GM20431 (cell line): ENCODE data around the gene ACSM3.

ENCODE experiments used
- in situ Hi-C: fragments of 300-500 bp; cut with MseI, MboI; formaldehyde crosslinking; loops from one replicate; pipeline ENCODE4 v1.15.0; 2020; ENCODE audit warnings: low sequenced_read_pairs; ENCODE audit not compliant: unreplicated experiment

The ACSM3 gene

DNA sequence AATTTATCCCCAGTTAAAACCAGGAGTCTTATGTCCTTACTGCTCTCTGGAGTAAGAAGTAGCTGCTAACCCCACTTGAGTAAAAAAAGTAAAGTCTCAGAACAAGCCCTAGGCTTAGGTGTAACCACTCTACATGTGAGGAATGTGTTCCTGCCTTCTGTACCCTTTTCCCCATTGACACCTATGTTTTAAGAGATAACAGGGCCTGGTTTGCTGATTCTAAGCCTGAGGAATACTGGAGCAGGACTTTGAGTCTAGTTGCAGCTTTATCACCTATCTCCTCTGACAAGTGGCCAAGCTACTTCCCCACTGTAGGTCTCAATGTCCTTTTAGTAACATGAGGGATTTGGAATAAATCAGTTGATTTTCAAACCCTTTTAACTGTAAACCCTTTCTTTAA is 82.7 kb downstream of the ACSM3 start:
- in situ Hi-C loops = no loop called here
